K562 (cell line): ENCODE data around the gene RNF6. TPM values are rescaled to one million over a fixed set of nuclear protein-coding genes. Genes with fewer than 3 reads are reported as not detected.

Experiments
- ATAC-seq: fragments of 200-7000 bp; cut with Tn5 transposase; 3 replicates; pipeline ENCODE4 v1.9.1; 2020; ENCODE audit warnings: moderate library complexity
- BruUV-seq: library from RNA; stranded (reverse); fragments of 400-500 nt; replicated peaks from 2 replicates; lab custom pipeline; 2021; lab: Mats Ljungman, UMichigan
- CTCF ChIA-PET: fragments of 300-600 bp; formaldehyde crosslinking; extraction: SDS; loops from one replicate; lab custom pipeline; 2021; ENCODE audit warnings: low intra/inter-chr PET ratio; lab: Yijun Ruan, JAX
- POLR2A ChIA-PET: fragments of 300-600, 350-650 bp; sonication (Branson Sonifier 250); formaldehyde crosslinking; extraction: SDS; loops from one replicate; lab custom pipeline; 2021; ENCODE audit warnings: antibody characterized with exemption, inconsistent platforms; lab: Yijun Ruan, JAX
- DNase-seq, 4 experiments: peaks; one replicate each; pipeline versions ENCODE4 v3.0.0 to v3.0.0-alpha.2; 2011 to 2018; ENCODE audit warnings: low spot score in 3 of 4, mixed read lengths in 3 of 4; ENCODE audit errors: extremely low read depth in 1 of 4
- FAIRE-seq: peaks from 2 replicates; lab custom pipeline; 2011; peaks lifted over from hg19 to GRCh38; lab: Jason Lieb, UNC
- H2AFZ ChIP-seq: 2 replicates; pipeline ENCODE4 v1.6.0; 2011; ENCODE audit warnings: low read depth, low read length, control low read depth, inconsistent platforms
- H3K27ac ChIP-seq: fragments of 200-600 bp; 3 replicates; pipeline ENCODE4 v1.8.0; 2011; ENCODE audit warnings: low read depth, mild to moderate bottlenecking, control low read depth, inconsistent platforms, low read length, moderate library complexity, mixed read lengths; ENCODE audit errors: extremely low read depth
- H3K27me3 ChIP-seq, 2 experiments: fragments of 300-600 bp in 1 of 2; 2 replicates in 1 of 2; 3 replicates in 1 of 2; pipeline versions ENCODE4 v1.6.0 to v1.8.0; 2011; ENCODE audit warnings: inconsistent platforms in 2 of 2, low read length in 2 of 2, mild to moderate bottlenecking in 1 of 2, mixed read lengths in 1 of 2, moderate library complexity in 1 of 2; ENCODE audit not compliant: control insufficient read depth in 2 of 2, insufficient read depth in 2 of 2
- H3K36me3 ChIP-seq: fragments of 300-600 bp; 3 replicates; pipeline ENCODE4 v1.8.0; 2011; ENCODE audit warnings: mild to moderate bottlenecking, low read length, inconsistent platforms; ENCODE audit not compliant: control insufficient read depth, insufficient read depth
- H3K4me1 ChIP-seq, 2 experiments: fragments of 200-600 bp in 1 of 2; replicated peaks in 1 of 2; 2 replicates in 1 of 2; 3 replicates in 1 of 2; pipeline versions ENCODE4 v1.5.1 to v1.8.0; 2011; ENCODE audit warnings: inconsistent platforms in 2 of 2, low read length in 2 of 2, mild to moderate bottlenecking in 1 of 2, mixed read lengths in 1 of 2, moderate library complexity in 1 of 2; ENCODE audit not compliant: control insufficient read depth in 2 of 2, insufficient read depth in 2 of 2
- H3K4me2 ChIP-seq: 2 replicates; pipeline ENCODE4 v1.6.1; 2011; ENCODE audit warnings: low read length, control low read depth, inconsistent platforms, mixed read lengths; ENCODE audit not compliant: insufficient read depth
- H3K4me3 ChIP-seq: fragments of 200-600 bp; sonication (generic), shearing (Covaris generic); 2 replicates; pipeline ENCODE4 v1.5.1; 2016; ENCODE audit warnings: control low read depth, inconsistent platforms
- H3K79me2 ChIP-seq: fragments of 200-600 bp; 3 replicates; pipeline ENCODE4 v1.8.0; 2011; ENCODE audit warnings: low read length, inconsistent platforms; ENCODE audit not compliant: control insufficient read depth, insufficient read depth
- H3K9ac ChIP-seq, 2 experiments: 2 replicates each; pipeline versions ENCODE4 v1.6.0 to v1.6.1; 2011; ENCODE audit warnings: low read depth in 2 of 2, low read length in 2 of 2, control low read depth in 1 of 2, inconsistent platforms in 1 of 2, mild to moderate bottlenecking in 1 of 2, mixed read lengths in 1 of 2; ENCODE audit not compliant: insufficient read depth in 1 of 2
- H3K9me1 ChIP-seq: one replicate; pipeline ENCODE4 v1.6.0; 2011; ENCODE audit warnings: inconsistent platforms, mild to moderate bottlenecking, low read length, moderate library complexity; ENCODE audit not compliant: control insufficient read depth, insufficient read depth
- H3K9me3 ChIP-seq: replicated peaks from 2 replicates; pipeline ENCODE4 v1.5.1; 2011; ENCODE audit warnings: low read depth, low read length, inconsistent platforms; ENCODE audit not compliant: control insufficient read depth, insufficient read depth
- H4K20me1 ChIP-seq: replicated peaks from 2 replicates; pipeline ENCODE4 v1.6.1; 2011; ENCODE audit warnings: low read length, inconsistent platforms, mixed read lengths; ENCODE audit not compliant: control insufficient read depth, insufficient read depth
- ASH1L ChIP-seq: fragments of 450-650 bp; IDR thresholded peaks from 2 replicates; pipeline ENCODE4 v1.6.1; 2018; ENCODE audit warnings: borderline replicate concordance, mild to moderate bottlenecking, low read depth; ENCODE audit not compliant: partially characterized antibody
- CBFB ChIP-seq: sonication (generic); formaldehyde crosslinking; IDR thresholded peaks from 2 replicates; pipeline ENCODE4 v1.4.0; 2020; ENCODE audit warnings: mild to moderate bottlenecking, missing genetic modification reagents
- CEBPB ChIP-seq: fragments of 450-650 bp; IDR thresholded peaks from 2 replicates; pipeline ENCODE4 v1.6.1; 2016; ENCODE audit warnings: missing genetic modification characterization, missing compliant biosample characterization
- EP300 ChIP-seq: IDR thresholded peaks from 2 replicates; pipeline ENCODE4 v1.6.1; 2012; ENCODE audit warnings: low read length, improper control_type of control experiment
- GMEB1 ChIP-seq: fragments of 250-450 bp; sonication (Bioruptor Pico); IDR thresholded peaks from 2 replicates; pipeline ENCODE4 v1.4.0; 2020; ENCODE audit warnings: mild to moderate bottlenecking
- HNRNPK ChIP-seq: fragments of 200-400 bp; formaldehyde crosslinking; IDR thresholded peaks from one replicate; pipeline ENCODE4 v1.6.1; 2018; ENCODE audit warnings: mild to moderate bottlenecking, low read depth, low read length; ENCODE audit not compliant: poor library complexity, severe bottlenecking
- MAX ChIP-seq: sonication (generic); formaldehyde crosslinking; IDR thresholded peaks from 2 replicates; pipeline ENCODE4 v1.9.0; 2022; ENCODE audit warnings: mild to moderate bottlenecking, missing genetic modification reagents
- REST ChIP-seq, 2 experiments: fragments of 450-650 bp; formaldehyde crosslinking in 1 of 2; IDR thresholded peaks; 2 replicates each; pipeline versions ENCODE4 v1.4.0 to v1.6.1; 2014 to 2020; ENCODE audit warnings: mild to moderate bottlenecking in 2 of 2, borderline replicate concordance in 1 of 2, low read depth in 1 of 2
- TRIM24 ChIP-seq, 2 experiments: fragments of 450-650 bp; IDR thresholded peaks; 2 replicates each; pipeline ENCODE4 v1.6.1; 2016
- ZNF740 ChIP-seq, 3 experiments: fragments of 200-800 bp in 1 of 3; sonication (Bioruptor generic) in 1 of 3; sonication (generic) in 1 of 3; formaldehyde crosslinking in 1 of 3; IDR thresholded peaks; 2 replicates each; pipeline versions ENCODE4 v1.6.1 to v1.8.0; 2016 to 2022; ENCODE audit warnings: mild to moderate bottlenecking in 2 of 3, missing compliant biosample characterization in 2 of 3, missing genetic modification characterization in 2 of 3, missing genetic modification reagents in 1 of 3
- WGBS: fragments of 100-300 bp; shearing (Covaris generic); methylation state at CpG from one replicate; pipeline ENCODE4 v1.1.6; 2016; ENCODE audit warnings: low coverage, mixed read lengths; ENCODE audit not compliant: insufficient coverage; ENCODE audit errors: missing lambda C conversion rate; 5-methylcytosine and 5-hydroxymethylcytosine counted together
- in situ Hi-C: fragments of 300-500 bp; cut with MboI; formaldehyde crosslinking; loops from 4 replicates; pipeline ENCODE4 v1.15.0; 2018; ENCODE audit warnings: inconsistent platforms, mixed read lengths
- intact Hi-C: fragments of 100-400 bp; cut with micrococcal nuclease; formaldehyde crosslinking; loops from 2 replicates; pipeline ENCODE4 v1.14.2; 2022
- polyA plus RNA-seq, 8 experiments: library from polyadenylated mRNA; depleted of rRNA in 4 of 8; stranded (reverse) in 5 of 8; unstranded in 3 of 8; fragments of >200 nt; fragmentation: Nextera tagmentation in 2 of 8; fragmentation: Illumina TruSeq in 1 of 8; extraction: Ambion mirVana in 2 of 8; extraction: Trizol in 1 of 8; gene quantifications; 2 replicates each; pipeline versions ENCODE4 v1.2.1 to v1.2.3, GENCODE V29; 2011 to 2014; ENCODE audit warnings: inconsistent platforms in 1 of 8, missing spikeins in 1 of 8
- total RNA-seq, 7 experiments: library from RNA; depleted of rRNA in 6 of 7; stranded (reverse); fragments of >200 nt in 6 of 7; fragmentation: Illumina TruSeq in 2 of 7; extraction: Trizol in 2 of 7; gene quantifications; 2 replicates each; pipeline versions ENCODE4 v1.2.1 to v1.2.3, GENCODE V29; 2011 to 2021; ENCODE audit warnings: low replicate concordance in 1 of 7

The RNF6 gene
- total and polyA plus RNA-seq, 9 of the 15 experiments (the other 6 are each of a cell fraction or from before 2014, with no cell fraction given) = 12.0 to 31.4 (median 22.3) TPM

GRCh38 chr13:26247608-26248007 lies 25.5 kb upstream of the RNF6 start:
- BruUV-seq = no TSS peak
- H3K4me2 ChIP-seq = no peak overlapping the region
- ATAC-seq (peak; percentile 96), DNase-seq (peak; percentile 34 to 84 (median 53)), FAIRE-seq (peak; percentile 93)
- H3K27ac ChIP-seq = peak overlapping the region; percentile 34; the same call in 1 of the 3 replicates
- no peaks in the 10 kb centered on the region for H3K79me2 ChIP-seq
- POLR2A ChIA-PET = interaction anchor here (0.7 to 1.7 kb wide), 2 partner anchors 15 to 737 kb away, joined by 3 to 4 read pairs; no protein-coding TSS in a partner anchor
- H3K9ac ChIP-seq = no peak overlapping the region
- WGBS = 0% methylated on average over 3 of the region's 3 CpGs
- intact Hi-C loops (loop anchor here (2.0 kb wide), 1 partner anchor 27 kb away; no protein-coding TSS in a partner anchor), in situ Hi-C loops (no loop called here)
- CTCF ChIA-PET = no interaction called here
- peaks cover 4 to 29% of the 10 kb centered on the region in 2 experiments for H3K4me1 ChIP-seq
- no peaks in the 10 kb centered on the region for H3K9me1 ChIP-seq
- H3K36me3 ChIP-seq = no peaks in the 10 kb centered on the region
- no peaks in the 10 kb centered on the region for H3K27me3 ChIP-seq
- no peaks in the 10 kb centered on the region for H4K20me1 ChIP-seq
- no peak overlapping the region for H3K4me3 ChIP-seq
- H2AFZ ChIP-seq = 0 out of 2 replicates have a peak overlapping the region, but pooled peaks have one; percentile 9
- 0 out of 2 replicates have a peak, but pooled peaks cover under 1% of the 10 kb centered on the region for H3K9me3 ChIP-seq
- TF ChIP-seq ZNF740 (CRISPR knock-in tag; IDR thresholded peaks at IDR 0.05) (no peak), ZNF740 (tag; IDR thresholded peaks at IDR 0.05) (no peak), GMEB1 (CRISPR knock-in tag) (no peak), ASH1L (no peak), MAX (CRISPR knock-in tag) (peak; percentile 16; the same call in 1 of the 2 replicates), TRIM24 (IDR thresholded peaks at IDR 0.05) (peak; percentile 52 to 60; a peak in 3 of 4 replicates), HNRNPK (no peak), CBFB (no peak), CEBPB (tag) (no peak), EP300 (peak; percentile 81), REST (IDR thresholded peaks at IDR 0.05; ENCODE audit: borderline replicate concordance) (peak; percentile 39; the same call in 1 of the 2 replicates), REST (CRISPR knock-in tag; IDR thresholded peaks at IDR 0.05; ENCODE audit: low read depth) (no peak)
